Urinary bladder (tissue), 4 donors: ENCODE measurements around the gene EIF5. TPM values are rescaled to one million over a fixed set of nuclear protein-coding genes. Genes with fewer than 3 reads are reported as not detected.

Experiments
- DNase-seq: peaks from one replicate; pipeline ENCODE4 v3.0.0-alpha.2; 2015; ENCODE audit errors: extremely low spot score
- H3K27ac ChIP-seq: one replicate; pipeline ENCODE4 v1.5.1; 2013; ENCODE audit warnings: low read depth, mild to moderate bottlenecking, moderate library complexity
- H3K36me3 ChIP-seq: one replicate; pipeline ENCODE4 v1.6.1; 2013; ENCODE audit warnings: mild to moderate bottlenecking, moderate library complexity; ENCODE audit not compliant: insufficient read depth
- H3K4me1 ChIP-seq: one replicate; pipeline ENCODE4 v1.6.1; 2013; ENCODE audit warnings: mild to moderate bottlenecking, moderate library complexity; ENCODE audit not compliant: insufficient read depth
- H3K4me3 ChIP-seq: one replicate; pipeline ENCODE4 v1.5.1; 2013; ENCODE audit warnings: low read depth, low read length
- WGBS: extraction: QIAGEN DNeasy Blood & Tissue Kit; methylation state at CpG from one replicate; pipeline ENCODE4 v1.1.7; 2013; 5-methylcytosine and 5-hydroxymethylcytosine counted together
- polyA plus RNA-seq: library from polyadenylated mRNA; stranded (reverse); fragments of 200-250 nt; gene quantifications from one replicate; pipeline ENCODE4 v1.2.3, GENCODE V29; 2013
- total RNA-seq: library from RNA; depleted of rRNA; stranded (reverse); fragments of >200 nt; gene quantifications from one replicate; pipeline ENCODE4 v1.2.3, GENCODE V29; 2014
- donor health status: healthy with polysubstance abuse.
- donor health status: healthy.

The EIF5 gene
- 128 TPM for total RNA-seq
- polyA plus RNA-seq: 177 TPM

DNA sequence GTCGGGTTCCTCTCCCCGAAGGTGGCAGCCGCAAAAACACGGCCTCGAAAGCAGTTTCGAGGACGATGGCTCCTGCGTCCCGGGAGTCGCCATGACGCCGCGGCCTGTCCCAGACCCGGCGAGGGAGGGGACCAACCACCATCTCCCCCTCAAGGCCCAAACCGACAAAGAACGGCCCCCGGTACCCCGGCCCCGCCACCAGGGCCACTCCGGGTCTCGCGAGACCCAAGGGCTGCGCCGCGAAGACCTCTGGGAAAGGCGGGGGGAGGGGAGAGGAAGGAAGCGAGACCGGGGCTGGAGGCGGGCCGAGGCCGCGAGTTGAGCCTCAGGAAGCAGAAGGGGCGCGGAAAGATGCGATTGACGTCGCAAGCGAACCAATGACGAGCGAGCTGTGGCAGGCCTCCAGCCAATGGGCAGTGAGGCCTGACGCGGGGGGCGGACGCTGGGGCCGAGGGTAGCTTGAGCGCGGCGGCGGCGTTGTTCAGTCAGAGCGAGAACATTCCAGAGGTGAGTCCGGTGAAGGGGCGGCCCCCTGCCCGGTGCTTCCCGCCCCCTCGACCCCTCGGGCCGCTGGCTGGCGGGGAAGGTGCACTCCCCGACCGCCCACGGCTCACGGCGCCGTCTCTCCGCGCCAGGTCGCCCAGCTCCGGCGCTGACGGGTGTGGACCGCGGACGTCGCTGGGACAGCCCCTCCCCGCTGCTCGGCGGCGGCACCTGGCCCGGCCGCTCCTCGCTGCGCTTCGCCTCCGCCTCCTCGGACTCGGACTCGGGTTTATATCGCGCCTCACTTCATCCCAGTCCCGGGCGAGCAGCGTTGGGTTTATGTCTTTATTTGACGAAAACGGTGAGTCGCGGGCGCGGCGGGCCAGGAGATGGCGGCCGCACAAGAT, at the start of gene EIF5:
EIF5 (plus strand) TSS at position 484 of the 890 bp plus-strand sequence. CDS start 1,624 bp downstream, outside the sequence.
- H3K4me1 ChIP-seq: peaks cover 2% of the 10 kb centered on the region
- peak within 1 kb of the TSS; percentile 100 for H3K27ac ChIP-seq
- peak within 1 kb of the TSS; percentile 91 for H3K4me3 ChIP-seq
- under 1% methylated on average over 103 of the region's 103 CpGs for WGBS
- peak; percentile 98 for DNase-seq
- peaks cover 2% of the 10 kb centered on the region for H3K36me3 ChIP-seq

DNA sequence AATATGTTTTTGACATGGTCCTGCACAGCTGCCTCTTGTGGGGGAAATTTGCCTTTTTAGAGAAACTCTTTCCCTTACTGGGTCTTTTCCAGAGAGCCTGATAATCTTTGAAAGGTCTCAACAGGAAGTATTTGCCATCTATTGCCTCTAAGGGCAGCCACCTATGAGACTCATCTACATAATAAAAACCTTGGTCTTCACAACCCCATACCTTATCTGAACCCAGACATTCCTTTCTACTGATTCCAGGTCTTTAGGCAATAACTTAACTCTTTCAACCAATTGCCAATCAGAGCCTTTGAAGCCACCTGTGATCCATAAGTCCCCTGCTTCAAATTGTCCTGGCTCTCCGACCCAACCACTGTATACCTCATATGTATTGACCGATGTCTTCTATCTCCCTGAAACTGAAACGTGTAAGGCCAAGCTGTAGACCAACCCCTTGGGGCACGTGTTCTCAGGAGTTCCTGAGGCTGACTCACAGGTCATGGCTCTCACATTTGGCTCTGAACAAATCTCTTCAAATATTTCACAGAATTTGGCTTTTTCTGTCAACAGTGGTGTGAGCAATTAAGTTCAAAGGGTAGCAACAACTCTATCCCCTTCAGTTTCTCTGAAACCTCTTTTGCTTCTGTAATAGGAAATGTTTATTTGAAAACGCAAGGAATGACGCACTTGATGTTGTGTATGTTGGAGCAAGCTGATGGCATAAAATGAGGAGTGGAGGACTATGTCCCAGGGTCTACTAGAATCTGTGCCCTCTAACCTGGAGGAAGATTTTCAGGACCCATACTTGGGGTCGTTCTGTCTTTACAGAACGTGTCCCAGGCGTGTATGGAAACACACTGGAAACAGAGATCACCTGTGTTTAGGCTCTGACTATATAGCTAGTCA, 49.2 kb upstream of the EIF5 start:
- 79% methylated on average over 9 of the region's 9 CpGs for WGBS
- no peak for DNase-seq

DNA sequence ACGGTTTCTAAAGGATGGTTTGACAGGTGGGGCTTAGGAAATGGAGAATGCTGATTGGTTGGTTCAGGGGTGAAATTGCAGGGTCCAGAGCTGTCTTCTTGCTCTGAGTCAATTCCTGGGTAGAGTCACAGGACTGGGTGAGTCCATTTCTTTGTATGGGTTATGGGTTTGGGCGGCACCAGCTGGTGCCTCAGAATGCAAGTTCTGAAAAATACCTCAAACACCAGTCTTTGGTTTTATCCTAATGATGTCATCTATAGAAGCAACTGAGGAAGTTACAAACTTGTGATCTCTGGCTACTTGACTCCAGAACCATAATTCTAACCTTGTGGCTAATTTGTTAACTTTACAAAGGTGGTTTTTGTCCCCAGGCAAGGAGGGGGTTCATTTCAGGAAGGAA, 47.6 kb upstream of the EIF5 start:
- Histone ChIP-seq H3K27ac (no peak overlapping the region), H3K4me3 (no peak overlapping the region), H3K36me3 (no peaks in the 10 kb centered on the region), H3K4me1 (no peaks in the 10 kb centered on the region)
- no peak for DNase-seq
- WGBS: 81% methylated on average over 2 of the region's 2 CpGs

More for the DNA sequence above, 49.2 kb upstream of the EIF5 start:
- Histone ChIP-seq H3K4me3 (no peak overlapping the region), H3K27ac (no peak overlapping the region), H3K36me3 (no peaks in the 10 kb centered on the region), H3K4me1 (no peaks in the 10 kb centered on the region)

DNA sequence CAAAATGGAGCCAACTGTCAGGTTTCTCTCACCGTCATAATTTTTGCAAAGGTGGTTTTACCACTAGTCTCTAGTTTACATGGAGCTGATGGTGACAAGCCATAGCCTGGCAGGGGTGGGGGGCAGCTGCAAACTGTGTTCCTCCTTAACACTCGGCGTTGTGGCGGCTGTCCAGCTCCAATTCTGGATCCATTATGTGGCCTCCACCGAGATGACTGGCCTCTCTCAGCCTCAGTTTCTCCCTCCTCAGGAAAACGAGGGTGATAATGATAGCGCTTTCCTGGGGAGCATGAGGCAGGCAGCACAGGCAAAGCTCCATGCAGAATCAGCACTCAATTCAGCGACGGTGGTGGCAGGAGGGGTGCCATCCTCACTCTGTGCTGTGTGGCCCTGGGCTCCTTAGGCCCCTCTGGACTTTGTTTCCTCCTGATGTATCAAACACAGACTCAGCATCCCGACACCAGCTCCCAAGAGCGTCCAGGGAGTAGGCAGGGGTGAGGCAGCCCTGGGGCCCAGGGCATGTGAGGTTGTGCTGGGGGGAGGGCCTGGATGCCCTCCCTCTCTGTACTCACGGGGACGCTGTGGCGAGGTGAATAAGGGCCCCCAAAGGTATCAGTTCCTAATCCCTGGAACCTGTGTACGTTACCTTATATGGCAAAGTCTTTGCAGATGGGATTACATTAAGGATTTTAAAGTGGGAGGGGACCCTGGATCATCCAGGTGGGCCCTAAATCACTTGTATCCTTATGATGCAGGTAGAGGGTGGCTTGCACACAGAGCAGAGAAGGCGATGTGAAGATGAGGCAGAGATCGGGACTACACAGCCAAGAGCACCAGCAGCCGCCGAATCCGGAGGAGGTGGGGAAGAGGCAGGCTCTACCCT, 46.8 kb upstream of the EIF5 start:
- Histone ChIP-seq H3K4me1 (no peaks in the 10 kb centered on the region), H3K27ac (no peak overlapping the region), H3K36me3 (no peaks in the 10 kb centered on the region), H3K4me3 (no peak overlapping the region)
- WGBS: 89% methylated on average over 20 of the region's 20 CpGs
- no peak for DNase-seq

DNA sequence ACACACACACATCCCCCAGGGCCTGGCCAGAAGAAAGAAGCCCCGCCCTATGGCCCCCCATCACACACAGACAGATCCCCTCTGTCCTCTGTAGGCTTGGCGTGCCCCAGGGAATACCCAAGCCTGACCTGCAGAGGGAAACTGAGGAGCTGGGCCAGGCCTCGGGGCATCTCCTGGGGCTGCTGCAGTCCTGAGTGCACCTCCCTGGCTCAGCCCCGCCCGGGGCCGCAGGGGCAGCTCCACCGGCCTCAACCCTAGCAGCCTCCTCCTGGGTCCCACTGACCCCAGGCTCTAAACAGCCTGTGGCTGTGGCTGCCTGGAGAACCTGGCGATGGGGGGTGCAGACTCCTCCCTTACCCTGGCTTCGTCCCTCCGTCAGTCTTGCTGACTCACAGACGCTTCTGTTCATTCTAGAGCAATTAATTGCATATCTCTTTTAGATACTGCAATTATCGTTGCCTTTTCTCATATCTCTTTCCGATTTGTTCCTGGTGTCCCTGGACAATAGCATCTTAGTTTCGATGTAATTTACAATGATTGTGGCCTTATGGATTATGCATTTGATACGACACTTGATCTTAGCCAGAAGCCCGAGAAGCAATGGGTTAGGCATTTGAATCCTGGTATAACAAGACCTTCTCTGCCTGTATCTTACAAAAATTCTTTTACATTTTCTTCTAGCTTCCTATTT, 45.8 kb upstream of the EIF5 start:
- 83% methylated on average over 16 of the region's 16 CpGs for WGBS
- DNase-seq: no peak
- no peak overlapping the region for H3K27ac ChIP-seq
- H3K36me3 ChIP-seq: no peaks in the 10 kb centered on the region
- H3K4me1 ChIP-seq: no peaks in the 10 kb centered on the region
- no peak overlapping the region for H3K4me3 ChIP-seq

DNA sequence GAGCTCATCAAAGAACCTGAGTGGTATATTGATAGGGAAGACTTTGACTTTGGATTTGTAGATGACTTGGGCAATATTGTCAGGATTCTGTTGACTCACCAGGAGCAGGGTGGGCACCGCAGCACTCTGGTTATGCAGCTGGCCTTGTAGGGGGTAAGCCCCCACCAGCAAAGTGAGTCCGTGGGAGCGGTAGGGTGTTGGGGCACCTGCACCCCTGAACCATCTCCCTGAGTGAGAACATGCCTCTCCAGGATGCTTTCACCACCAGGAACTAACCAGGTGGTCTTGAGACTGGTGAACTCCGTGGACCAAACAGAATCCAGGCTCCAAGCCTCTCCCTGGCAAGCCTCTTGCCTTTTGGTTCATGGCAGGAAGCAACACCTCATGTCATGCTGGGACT, 44.0 kb upstream of the EIF5 start:
- H3K27ac ChIP-seq: no peak overlapping the region
- H3K4me3 ChIP-seq: no peak overlapping the region
- no peaks in the 10 kb centered on the region for H3K36me3 ChIP-seq
- DNase-seq: no peak
- no peaks in the 10 kb centered on the region for H3K4me1 ChIP-seq
- WGBS: 92% methylated on average over 4 of the region's 4 CpGs

DNA sequence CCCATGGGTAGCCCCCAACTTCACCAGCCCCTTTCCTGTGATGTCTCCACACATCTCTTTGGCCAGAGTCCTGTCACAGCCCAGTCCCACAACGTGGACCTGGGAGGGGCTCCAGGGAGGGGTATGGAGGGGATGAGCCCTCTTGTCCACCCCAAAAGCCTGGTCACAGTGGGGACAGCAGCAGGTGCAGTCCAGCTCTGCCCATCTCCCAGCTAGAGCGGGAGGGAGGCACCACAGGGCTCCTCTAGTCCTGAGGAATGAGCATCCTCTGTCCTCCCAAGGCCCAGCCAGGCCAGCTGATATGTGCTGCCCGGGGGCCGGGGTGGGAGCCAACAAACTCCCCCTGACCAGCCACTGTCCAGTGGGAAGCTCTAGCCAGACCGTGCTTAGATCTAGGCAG, 43.5 kb upstream of the EIF5 start:
- Histone ChIP-seq H3K4me3 (no peak overlapping the region), H3K27ac (no peak overlapping the region), H3K36me3 (no peaks in the 10 kb centered on the region), H3K4me1 (no peaks in the 10 kb centered on the region)
- WGBS: 68% methylated on average over 5 of the region's 5 CpGs
- DNase-seq: no peak

DNA sequence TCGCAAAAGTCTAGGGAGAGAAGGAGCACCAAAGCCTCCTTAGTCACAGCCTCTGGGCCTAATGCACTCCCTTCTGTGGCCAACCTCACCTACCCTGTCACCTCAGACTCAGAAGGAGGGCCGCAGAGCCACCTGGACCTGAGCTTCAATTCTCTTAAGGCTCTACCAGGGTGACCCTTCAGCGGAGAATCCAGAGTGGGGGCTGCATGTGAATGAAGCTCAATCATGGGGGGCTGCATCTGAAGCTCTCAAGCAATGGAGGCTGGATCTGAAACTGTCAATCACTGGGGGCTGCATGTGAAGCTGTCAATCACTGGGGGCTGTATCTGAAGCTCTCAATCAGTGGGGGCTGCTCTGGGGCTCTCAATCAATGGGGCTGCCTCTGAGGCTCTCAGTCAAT, 43.1 kb upstream of the EIF5 start:
- Histone ChIP-seq H3K36me3 (no peaks in the 10 kb centered on the region), H3K4me3 (no peak overlapping the region), H3K27ac (no peak overlapping the region), H3K4me1 (no peaks in the 10 kb centered on the region)
- DNase-seq: no peak
- WGBS: 93% methylated on average over 3 of the region's 3 CpGs

DNA sequence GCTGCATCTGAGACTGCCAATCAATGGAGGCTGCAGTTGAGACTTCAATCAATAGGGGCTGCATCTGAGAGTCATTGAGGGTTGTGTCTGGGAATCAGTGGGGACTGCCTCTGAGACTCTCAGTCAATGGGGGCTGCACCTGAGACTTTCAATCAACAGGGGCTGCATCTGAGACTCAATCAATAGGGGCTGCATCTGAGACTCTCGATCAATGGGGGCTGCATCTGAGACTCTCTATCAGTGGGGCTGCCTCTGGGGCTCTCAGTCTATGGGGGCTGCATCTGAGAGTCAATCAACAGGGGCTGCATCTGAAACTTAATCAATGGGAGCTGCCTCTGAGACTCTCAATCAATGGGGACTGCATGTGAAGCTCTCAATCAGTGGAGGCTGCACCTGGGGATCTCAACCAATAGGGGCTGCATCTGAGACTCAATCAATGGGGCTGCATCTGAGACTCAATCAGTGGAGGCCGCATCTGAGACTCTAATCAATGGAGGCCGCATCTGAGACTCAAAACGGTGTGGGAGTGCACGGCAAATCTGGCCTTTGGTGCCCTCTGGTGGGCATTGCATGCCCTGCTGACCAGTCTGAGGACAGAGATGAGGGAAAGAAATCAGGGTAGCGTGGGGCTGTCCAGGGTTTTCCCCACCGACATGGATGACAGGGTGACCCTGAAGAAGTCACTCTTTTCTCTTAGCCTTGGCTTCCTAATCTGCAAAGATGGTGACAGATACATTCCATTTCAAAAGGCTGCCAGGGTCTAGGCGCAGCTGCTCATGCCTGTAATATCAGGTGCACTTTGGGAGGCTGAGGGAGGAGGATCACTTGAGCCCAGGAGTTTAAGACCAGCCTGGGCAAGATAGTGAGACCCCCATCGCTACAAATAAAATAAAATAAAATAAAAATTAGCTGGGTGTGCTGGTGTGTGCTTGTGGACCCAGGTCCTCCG, 41.3 kb upstream of the EIF5 start:
- no peak for DNase-seq
- 32% methylated on average over 10 of the region's 10 CpGs for WGBS
- H3K4me3 ChIP-seq: no peak overlapping the region
- no peaks in the 10 kb centered on the region for H3K36me3 ChIP-seq
- no peak overlapping the region for H3K27ac ChIP-seq
- H3K4me1 ChIP-seq: no peaks in the 10 kb centered on the region

DNA sequence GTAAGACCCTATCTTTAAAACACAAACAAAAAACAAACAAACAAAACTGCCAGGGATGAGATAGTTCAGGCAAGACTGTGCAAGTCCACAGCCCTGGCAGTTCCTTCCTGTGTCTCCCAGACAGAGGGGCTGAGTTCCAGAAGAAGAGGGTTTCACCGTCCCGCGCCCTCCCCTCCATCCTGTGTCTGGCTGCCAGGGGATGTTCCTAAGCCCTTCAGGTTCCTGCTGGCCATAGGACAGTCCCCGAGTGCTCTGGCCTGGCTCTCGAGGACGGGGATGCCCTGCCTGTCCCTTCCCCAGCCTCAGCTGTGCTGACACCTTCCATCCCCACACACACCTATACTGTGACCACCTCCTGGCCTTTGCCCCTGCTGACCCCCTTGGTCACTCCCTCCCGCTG, 40.6 kb upstream of the EIF5 start:
- WGBS: 74% methylated on average over 7 of the region's 7 CpGs
- Histone ChIP-seq H3K4me3 (no peak overlapping the region), H3K4me1 (no peaks in the 10 kb centered on the region), H3K27ac (no peak overlapping the region), H3K36me3 (no peaks in the 10 kb centered on the region)
- DNase-seq: no peak

DNA sequence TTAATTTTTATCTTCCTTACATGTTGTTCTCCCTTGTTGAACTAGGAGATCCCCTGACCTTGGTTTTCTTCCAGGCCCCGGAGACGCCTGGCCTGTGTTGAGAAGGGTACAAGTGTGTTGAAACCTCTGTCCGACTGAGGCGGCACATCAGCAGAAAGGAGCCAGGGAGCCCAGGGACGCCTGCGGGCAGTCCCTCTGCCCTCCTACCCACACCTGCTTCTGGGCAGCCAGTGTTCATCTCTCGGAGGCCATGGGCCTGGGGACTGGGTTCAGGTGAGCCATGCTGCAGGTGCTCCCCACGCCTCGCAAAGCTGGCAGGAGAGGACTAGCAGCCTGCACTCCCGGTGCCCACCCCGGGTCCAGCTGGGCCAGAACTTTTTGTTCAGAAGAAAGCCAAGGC, 39.9 kb upstream of the EIF5 start:
- H3K36me3 ChIP-seq: no peaks in the 10 kb centered on the region
- no peak for DNase-seq
- H3K4me3 ChIP-seq: no peak overlapping the region
- H3K4me1 ChIP-seq: no peaks in the 10 kb centered on the region
- H3K27ac ChIP-seq: no peak overlapping the region
- WGBS: 87% methylated on average over 11 of the region's 11 CpGs

DNA sequence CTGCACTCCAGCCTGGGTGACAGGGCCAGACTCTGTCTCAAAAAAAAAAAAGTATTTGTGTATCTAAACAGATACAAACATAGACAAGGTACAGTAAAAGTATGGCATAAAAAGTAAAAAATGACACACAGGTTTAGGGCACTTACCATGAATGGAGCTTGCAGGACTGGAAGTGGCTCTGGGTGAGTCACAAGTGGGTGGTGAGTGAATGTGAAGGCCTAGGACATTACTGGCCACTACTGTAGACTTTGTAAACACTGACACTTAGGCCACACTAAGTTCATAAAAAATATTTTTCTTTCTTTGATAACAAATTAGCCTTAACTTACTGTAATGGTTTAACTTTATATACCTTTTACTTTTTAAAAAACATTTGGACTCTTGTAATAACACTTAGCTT, 38.0 kb upstream of the EIF5 start:
- Histone ChIP-seq H3K36me3 (no peaks in the 10 kb centered on the region), H3K4me1 (no peaks in the 10 kb centered on the region), H3K4me3 (no peak overlapping the region), H3K27ac (no peak overlapping the region)
- DNase-seq: no peak
